Medulla oblongata (tissue), 1 donor: ENCODE data around the gene NR6A1.
"Not testable (repeated sequence)": the region's sequence is repeated elsewhere in the genome, so short reads cannot be mapped to it uniquely, and the experiment has no call there.

Source experiments
- DNase-seq: peaks from one replicate; pipeline ENCODE4 v3.0.0-alpha.2; 2015; ENCODE audit errors: extremely low spot score

The NR6A1 gene

DNA sequence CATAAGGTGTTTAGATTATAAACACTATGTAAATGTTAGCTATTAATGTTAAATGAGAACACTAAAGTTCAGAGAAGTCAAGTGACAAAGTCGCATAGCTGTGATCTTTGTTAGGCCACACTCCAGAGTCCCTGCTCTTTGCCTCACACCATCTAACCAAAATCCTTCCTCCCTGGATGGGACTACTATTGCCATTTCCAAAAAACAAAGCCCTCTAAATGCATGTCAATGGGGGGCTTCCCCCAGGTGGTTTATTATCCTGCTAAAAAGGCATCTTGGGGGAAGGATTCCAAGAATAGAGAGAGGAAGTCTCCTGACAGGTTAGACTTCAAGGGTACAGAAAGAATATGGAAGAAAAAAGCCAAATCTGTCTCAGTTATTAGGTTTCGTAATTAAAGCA lies 10.4 kb downstream of the NR6A1 start:
- no peak for DNase-seq

DNA sequence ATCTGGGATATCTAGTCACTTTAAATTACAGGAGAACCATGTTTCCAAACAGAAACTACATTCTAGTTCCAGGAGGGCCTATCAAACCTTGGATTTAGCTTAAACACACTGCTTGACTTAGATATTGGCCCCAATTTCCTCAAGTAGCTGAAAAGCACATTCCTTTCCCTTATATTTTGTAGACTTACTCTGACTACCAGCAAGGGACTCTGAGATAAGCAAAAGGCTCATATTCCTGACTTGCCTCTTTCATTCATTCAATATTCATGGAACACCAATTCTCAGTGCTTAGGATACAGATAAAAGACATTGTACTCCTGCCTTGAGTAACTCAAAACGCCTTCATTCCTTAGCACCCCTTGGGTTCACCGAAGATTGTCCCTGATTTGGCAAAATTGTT lies 11.8 kb downstream of the NR6A1 start:
- DNase-seq, result no peak

DNA sequence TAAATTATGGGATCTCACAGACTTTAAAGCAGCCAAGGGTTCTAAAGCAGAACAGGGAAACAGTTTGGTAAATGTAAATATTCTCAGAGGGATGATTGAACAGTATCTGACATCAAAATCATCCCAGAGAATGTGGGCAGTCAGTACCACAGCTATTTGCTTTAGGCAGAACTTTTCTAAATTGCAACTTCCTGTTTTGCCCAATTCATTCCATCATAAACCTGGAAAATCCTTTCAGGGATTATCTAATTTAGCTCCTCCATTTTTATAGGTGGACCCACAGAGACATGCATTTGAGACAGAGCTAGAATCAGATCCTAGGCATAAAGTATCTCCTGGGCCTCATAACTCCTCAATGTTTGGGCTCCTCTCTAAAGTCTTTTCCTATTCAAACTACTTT lies 12.4 kb downstream of the NR6A1 start:
- DNase-seq, result no peak

DNA sequence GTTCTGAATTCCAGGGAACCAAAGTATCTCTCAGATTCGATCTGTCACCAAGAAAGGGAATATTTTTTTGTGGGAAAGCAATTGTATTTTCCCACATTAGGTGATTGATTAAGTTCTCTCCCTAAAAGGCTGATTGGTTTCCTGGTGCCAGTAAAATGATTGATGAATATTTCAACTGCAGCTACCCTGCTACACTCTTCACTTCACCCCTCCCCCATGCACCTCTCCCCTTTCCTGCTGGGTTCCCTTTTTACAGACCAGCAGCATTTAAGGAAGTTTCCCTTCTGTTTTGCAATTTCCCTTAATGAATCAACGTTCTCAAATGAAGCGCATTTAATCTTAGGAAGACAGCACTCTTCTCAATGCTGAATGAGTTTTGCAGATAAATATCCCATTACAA lies 13.1 kb downstream of the NR6A1 start:
- DNase-seq, result peak; percentile 62

DNA sequence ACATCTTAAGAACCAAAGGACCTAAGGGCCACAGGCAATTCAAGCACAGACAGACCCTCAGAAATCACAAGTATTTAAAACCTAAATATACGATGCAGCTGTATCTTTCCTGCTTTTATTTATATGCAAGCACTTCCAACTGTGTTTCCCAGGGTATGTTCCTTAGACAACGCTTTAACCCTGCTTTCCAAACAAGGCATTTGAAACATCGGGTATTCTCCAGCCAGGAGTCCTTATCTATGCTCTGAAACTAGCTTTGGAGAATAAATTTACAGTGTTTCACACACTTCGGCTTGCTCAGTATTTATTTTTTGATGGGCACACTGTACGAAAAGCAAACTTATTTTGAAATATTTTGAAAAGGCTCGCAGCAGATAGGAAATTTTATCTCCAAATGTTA lies 13.5 kb downstream of the NR6A1 start:
- no peak for DNase-seq

DNA sequence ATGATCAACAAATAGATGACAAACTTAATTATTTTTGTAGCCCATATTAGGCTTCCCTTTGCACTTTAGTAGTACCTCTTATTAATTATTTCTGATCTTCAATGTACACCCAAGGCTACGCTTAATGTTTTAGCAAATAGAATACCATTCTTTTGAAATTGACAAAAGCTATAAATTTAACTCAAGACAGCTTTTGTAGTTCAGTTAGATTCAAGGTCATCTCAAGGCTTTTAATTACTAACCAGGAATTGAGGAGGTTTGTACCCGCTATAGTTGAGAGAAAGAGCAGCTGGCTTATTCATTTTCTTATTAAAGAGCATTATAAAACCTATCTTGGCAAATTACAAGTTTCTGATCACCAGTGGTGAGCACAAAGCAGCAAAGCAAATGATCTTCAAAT lies 15.1 kb downstream of the NR6A1 start:
- no peak for DNase-seq

DNA sequence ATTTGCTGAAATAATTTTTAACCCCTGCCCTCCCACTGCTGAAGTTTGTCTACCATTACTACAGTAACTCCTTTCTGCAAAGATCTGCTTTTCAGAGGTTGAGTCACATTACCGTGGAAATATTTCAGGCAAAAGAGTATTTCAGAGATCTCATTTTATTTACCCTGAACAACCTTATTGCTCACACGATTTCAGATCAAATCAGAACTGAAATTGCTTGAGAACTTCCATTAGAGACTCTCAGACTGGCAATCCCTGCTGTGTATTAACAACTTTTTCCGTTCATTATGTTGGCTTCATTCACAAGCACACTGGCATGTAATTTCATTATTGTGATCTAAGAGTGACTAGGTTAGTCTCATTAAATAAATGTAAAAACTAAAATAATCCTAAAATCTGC lies 16.1 kb downstream of the NR6A1 start:
- DNase-seq, result no peak

DNA sequence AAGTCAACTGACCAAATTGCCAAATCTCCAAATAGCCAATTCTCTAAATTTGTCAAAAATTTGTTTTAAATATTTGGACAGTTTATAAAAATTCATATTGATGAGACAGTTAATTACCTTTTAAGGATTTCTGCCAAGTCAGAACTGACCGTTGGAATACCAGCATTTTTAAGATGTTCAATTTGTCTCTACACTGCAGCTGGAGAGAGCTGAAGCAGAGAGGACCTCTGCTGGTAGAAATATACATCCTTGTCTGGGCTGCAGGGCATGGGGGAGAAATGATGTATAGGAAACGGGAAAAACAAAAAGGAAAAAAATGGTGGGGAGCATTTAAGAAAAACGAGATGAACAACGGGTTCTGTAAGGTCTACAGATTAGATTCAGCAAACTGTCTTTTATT lies 16.8 kb downstream of the NR6A1 start:
- no peak for DNase-seq

DNA sequence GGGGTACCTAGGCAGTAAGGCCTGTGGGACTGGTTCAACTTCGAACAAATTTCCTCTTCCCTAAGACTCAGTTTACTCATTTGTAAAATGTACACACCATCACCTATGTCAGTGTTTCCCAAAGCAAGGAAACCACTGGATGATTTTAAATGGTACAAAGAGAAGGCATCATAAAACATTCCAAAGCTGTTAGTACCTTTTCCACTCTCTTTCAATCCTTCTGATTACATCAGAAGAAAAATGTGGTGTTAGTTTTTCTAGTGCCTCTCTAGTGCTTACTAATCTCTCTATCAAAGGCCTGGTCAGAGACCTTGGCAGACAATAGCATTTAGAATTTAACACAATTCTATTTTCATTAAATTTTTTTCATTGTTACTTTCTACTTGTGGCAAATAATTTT lies 18.1 kb downstream of the NR6A1 start:
- DNase-seq, result no peak

DNA sequence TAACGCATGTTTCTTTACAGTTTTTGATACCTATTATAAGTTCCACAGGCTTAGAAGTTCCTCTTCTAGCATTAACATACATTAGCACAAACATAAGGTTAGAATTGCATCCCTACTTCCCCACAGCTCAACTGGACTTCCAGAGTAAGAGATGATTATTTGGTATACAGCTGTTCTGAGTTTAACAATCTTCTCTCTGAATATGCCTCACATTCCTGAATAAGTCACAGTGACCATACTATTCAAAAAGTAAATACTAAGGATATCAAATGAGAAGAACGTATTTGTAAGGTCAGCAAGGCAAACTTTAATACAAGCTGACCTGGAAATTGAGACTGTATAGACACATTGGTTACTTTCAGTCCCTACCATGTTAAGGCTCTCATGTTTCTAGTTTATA lies 21.3 kb downstream of the NR6A1 start:
- DNase-seq, result no peak

DNA sequence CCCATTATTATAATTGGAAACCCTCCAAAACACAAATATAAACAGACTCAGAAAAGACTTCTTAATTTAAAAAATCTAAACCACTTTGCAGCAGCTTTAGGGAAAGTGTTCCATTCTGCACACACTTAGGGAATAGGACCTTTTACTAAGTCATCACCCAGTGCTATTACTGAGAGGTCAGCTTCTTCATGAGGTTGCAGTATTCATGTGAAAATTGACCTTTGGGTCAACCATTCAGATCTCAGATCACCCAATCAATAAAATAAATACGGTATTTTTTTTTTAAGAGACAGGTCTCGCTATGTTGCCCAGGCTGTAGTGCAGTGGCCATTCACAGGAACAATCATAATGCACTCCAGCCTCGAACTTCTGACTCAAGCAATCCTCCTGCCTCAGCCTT lies 21.8 kb downstream of the NR6A1 start:
- DNase-seq, result no peak

DNA sequence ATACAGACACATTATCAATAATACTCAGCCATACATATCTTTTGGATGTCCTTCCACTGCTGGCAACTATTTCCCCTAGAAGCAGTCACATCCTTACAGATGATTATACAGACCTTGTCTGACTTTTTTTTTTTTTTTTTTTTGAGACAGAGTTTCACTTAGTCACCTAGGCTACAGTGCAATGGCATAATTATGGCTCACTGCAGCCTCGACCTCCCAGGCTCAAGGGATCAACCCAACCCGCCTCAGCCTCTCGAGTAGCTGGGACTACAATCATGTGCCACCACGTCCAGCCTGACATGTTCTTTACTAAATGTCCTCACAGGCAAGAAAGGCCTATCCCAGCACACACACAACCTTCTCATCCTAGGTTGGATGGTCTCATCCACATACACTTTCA lies 24.0 kb downstream of the NR6A1 start:
- DNase-seq, result no peak

DNA sequence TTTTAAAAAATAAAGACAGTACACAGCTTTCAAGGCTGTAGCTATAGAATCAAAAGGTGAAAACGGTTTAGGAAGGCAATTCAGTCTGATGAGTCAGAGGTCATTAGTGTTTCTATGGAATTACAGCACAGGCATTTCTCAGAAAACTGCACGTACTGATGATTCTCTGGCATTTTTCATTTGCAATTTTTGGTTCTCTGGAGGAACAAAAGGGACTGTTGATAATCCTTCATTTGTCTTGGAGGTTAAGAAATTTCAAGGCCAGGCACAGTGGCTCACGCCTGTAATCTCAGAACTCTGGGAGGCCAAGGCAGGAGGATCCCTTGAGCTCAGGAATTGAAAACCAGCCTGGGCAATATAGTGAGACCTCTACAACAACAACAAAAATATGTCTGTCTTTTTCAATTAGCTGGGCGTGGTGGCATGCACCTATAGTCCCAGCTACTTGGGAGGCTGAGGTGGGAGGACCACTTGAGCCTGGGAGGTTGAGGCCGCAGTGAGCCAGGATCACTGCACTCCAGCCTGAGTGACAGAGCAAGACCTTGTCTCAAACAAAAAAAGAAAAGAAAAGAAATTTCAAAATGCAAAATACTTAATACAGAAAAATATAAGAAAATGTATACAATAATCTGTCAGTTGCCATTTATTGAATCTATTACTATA lies 27.3 kb downstream of the NR6A1 start:
- no peak for DNase-seq

DNA sequence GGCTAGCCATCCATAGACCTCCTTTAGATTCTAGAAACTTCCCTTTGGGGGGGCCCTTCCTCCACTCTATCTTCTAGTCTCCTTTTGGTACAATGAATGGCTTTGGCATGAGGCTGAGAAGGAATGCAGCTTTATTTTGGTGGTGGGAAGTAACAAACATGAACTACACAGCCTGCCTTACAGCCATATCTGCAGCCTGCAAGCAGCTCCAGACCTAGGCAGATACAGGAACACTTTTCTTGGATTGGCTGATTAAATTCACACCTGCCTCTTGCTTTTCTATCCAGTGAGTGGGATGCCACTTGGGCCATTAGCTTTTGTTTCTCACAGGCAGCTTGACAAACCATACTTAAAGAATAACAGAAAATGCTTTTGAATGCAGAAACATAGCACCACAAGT lies 28.2 kb downstream of the NR6A1 start:
- DNase-seq, result no peak

DNA sequence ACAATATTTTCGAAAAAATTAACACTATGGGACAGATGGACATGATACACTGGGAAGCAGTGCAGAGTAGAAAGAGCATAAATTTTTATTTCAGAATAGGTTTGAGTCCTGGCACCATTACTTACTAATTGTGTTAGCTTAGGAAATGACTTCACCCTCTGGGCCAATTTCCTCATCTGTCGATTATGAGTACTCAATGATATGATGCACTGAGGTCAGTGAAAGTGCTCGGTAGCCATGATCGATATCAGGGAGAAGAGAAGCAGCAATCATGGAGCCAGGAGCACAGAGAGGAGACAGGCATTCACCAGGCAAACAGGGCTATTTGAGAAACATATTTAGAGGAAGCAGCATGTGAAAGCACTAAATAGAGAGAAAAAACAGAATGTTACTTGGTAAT lies 29.4 kb downstream of the NR6A1 start:
- no peak for DNase-seq

DNA sequence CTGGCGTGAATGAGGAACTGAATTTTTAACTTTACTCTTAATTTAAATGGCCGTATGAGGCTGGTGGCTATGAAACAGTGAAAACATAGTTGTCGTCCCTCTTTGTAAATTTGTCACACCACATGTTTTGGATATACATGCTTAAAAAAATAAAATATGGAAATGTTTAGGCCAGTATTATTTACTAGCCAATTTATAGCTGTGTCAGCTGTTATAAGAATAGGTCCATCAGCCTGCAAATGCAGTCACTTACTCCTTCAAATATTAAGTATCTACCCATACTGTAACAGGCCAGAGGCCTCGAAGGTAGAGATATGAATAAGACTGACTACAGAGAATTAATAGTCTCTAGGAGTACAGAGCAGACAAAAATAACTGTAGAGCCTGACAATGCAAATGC lies 30.0 kb downstream of the NR6A1 start:
- no peak for DNase-seq

DNA sequence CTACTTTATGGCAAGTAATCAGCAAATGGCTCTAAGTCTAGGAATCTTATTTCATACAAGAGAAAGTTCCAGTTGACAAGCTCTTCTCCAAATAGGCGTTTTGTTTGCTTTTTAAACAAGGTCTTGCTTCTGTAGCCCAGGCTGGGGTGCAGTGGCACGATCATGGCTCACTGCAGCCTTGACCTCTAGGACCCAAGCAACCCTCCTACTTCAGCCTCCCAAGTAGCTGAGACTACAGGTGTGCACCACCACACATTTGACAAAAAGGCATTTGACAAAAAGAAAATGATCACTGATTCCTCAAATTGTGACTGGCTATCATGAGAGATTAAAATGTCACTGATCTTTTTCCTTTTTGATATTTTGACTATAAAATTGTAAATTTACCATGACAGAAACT lies 31.8 kb downstream of the NR6A1 start:
- DNase-seq, result no peak

DNA sequence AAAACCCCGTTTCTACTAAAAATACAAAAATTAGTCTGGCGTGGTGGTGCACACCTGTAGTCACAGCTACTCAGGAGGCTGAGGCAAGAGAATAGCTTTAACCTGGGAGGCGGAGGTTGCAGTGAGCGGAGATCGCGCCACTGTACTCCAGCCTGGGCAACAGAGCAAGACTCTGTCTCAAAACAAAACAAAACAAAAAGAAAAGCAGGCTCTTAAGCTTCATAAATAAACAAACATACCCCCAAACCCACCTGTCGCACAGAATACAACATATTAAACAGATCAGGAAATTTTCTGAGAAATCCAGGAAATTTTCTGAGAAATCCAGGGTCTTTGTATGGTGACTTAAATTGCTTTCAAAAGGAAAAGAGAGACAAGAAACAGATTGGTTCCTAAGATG lies 33.0 kb downstream of the NR6A1 start:
- DNase-seq, result not testable (repeated sequence)

DNA sequence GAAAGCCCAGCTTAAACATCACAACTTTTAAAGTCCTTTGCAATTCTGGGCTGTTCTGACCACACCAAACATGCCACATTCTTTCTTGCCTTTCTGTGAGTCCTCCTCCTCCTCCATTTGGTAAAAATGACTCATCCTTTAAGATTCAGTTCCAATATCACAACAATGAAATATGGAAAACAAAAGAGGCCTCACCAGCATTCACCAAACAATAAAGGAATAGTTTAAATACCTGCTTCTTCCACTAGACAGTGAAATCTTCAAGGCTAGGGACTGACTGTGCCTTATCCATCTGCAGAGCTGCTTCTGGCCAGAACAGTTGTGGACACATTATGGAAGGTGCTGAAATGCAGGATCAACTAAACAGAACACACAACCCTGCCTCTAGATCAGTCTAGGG lies 36.0 kb downstream of the NR6A1 start:
- no peak for DNase-seq

DNA sequence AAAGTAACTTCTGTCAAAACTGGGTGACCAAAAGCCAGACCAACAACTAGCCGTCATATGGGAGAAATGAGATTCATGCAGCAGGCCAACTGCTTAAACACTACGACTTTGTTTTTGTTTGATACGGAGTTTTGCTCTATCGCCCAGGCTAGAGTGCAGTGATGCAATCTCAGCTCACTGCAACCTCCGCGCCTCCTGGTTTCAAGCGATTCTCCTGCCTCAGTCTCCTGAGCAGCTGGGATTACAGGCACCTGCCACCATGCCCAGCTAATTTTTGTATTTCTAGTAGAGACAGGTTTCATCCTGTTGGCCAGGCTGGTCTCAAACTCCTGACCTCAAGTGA lies 36.4 kb downstream of the NR6A1 start:
- not testable (repeated sequence) for DNase-seq

DNA sequence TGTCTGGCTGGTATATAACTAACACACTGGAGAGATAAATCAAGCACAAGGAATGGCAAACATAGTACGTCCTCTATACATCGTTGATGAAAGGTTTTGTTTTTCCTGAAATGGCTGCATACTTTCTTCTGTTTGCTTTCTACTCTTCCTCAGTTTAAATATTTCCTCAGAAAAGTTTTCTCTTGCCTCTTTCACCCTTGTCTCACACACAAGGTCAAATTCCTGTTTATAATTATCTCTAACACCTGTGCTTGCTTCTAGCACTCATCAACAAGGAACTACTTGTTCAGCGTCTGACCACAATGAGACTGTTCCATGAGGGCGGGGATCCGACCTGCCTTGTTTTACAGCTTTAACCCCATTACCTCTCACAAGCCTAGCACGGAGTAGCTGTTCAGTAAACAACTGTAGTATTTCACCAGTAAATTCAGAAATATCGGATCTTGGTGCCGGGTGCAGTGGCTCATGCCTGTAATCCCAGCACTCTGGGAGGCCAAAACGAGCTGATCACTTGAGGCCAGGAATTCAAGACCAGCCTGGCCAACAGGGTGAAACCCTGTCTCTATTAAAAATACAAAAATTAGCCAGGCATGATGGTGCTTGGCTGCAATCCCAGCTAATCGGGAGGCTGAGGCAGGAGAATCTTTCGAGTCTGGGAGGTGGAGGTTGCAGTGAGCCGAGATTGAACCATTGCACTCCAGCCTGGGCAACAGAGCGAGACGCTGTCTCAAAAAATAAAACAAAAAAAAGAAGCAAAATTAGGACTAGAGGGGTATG lies 37.0 kb downstream of the NR6A1 start:
- DNase-seq, result no peak

DNA sequence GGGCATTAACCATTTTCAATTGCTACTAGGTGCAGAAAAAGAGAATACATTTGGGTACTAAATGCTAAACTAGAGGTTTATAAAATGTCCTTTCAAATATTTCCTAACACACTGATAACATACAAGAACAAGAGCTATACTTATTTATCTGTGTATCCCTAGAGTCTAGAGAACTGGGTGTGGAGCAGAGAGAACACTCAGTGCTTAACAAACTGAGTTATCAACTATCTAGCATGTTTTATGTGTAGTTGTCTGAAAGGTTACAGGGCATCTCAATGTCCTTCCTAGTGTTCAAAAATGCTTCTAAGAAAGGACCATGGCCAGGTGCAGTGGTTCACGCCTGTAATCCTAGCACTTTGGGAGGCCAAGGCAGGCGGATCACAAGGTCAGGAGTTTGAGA lies 40.3 kb downstream of the NR6A1 start:
- no peak for DNase-seq

DNA sequence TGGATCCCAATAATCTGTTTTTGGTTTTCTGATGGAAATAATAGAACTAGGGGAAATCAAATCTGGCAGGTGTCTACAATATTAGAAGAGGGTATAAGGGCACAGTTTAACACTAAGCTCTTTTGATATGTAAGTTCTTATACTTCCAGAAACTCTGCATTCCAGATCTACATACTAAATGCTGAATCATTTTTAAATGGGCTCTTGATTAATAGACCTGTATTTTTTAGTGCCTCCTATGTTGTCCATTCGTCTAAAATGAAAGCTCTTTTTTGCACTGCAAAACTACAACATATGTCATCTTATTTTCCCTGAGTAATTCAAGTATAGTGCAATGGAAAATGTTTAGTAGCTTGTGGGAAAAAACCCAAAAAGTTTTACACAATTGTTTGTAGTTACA lies 44.2 kb downstream of the NR6A1 start:
- no peak for DNase-seq

DNA sequence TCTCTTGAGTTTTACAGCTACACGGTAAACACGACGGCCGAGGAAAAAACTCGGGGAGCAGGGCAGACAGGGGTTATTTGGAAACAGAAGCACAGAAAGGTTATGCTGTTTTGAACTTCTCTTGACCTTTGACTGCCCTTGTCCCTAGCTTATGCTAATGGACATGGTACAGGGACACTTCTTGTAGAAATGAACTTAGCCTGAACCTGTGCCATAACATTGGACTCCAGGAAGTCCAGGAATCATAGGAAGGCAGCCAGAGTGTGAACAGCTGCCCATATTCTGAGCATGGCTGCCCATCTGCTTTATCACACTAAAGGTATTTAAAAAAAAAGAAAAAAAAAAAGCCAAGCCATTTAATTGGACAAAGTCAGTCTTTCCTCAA lies 46.1 kb downstream of the NR6A1 start:
- DNase-seq, result peak; percentile 17
